ENCODE measurements around the gene METTL27. TPM values are rescaled to one million over a fixed set of nuclear protein-coding genes. Genes with fewer than 3 reads are reported as not detected.

The METTL27 gene, protein sequence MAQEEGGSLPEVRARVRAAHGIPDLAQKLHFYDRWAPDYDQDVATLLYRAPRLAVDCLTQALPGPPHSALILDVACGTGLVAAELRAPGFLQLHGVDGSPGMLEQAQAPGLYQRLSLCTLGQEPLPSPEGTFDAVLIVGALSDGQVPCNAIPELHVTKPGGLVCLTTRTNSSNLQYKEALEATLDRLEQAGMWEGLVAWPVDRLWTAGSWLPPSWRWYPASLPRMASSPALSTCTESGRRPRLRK
- 1 to 10 TPM; 2.1 to 7.9 (median 2.4) TPM for total RNA-seq

- TF ChIP-seq CTCF (IDR thresholded peaks at IDR 0.05; ENCODE audit: low read depth): no peak
Measured at GRCh38 chr7:73842067-73842976, at the start of gene METTL27. Gene METTL27, minus strand, starts transcription at chr7:73842516. Its CDS starts 376 bp downstream, at chr7:73842140.

- TF ChIP-seq CTCF (IDR thresholded peaks at IDR 0.05; ENCODE audit: low read depth): no peak
Measured at GRCh38 chr7:73891178-73891885, 49.0 kb upstream of the METTL27 start.

- TF ChIP-seq CTCF (IDR thresholded peaks at IDR 0.05; ENCODE audit: low read depth): no peak
Measured at GRCh38 chr7:73890555-73891147, 48.3 kb upstream of the METTL27 start.

DNA sequence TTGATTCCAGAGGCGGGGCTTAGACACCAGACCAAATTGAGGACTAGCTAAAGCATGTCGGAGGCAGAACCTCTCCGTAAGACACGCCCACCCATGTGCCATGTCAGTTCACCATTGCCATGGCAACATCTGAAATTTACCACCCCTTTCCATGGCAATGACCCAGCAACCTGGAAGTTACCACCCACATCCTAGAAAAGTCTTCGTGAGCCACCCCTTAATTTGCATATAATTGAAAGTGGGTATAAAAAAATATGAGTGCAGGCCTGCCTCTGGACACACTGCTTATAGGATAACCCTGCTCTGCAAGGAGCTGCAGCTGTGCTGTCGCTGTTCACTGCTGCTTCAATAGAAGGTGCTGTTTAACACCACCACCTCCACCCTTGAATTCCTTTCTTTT lies 46.6 kb upstream of the METTL27 start:
- no peak for TF ChIP-seq CTCF (IDR thresholded peaks at IDR 0.05; ENCODE audit: low read depth)

- TF ChIP-seq CTCF (IDR thresholded peaks at IDR 0.05; ENCODE audit: low read depth): no peak
Measured at GRCh38 chr7:73887762-73888161, 45.4 kb upstream of the METTL27 start.

- TF ChIP-seq CTCF (IDR thresholded peaks at IDR 0.05; ENCODE audit: low read depth): no peak
Measured at GRCh38 chr7:73885975-73886798, 43.9 kb upstream of the METTL27 start.

Data from subcutaneous adipose tissue (tissue), 4 donors.